Measurements from ENCODE around the gene C2orf78.
"Not testable (repeated sequence)": the region's sequence is repeated elsewhere in the genome, so short reads cannot be mapped to it uniquely, and the experiment has no call there.

Gene C2orf78

GRCh38 chr2:73783402-73783801 is 581 bp upstream of the C2orf78 start:
- DNase-seq: not testable (repeated sequence)

DNA sequence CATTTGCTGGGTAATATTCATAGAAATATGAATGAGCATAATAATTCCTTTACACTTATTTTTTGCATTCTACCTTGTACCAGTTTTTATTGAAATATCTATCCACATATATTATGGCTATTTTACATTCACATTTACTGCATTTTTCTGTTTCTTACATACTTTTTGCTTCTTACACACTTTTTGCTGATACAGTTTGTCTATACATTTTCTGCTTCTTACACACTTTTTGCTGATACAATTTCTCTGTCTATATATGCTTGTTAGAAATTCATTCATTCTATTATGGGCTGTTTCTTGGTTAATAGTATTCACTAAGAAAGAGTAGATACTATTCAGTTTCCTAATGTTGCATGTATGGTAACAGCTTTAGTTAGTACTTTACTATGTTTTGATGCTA is 27.9 kb downstream of the C2orf78 start:
- no peak for DNase-seq

- no peak for DNase-seq
These were observed 28.7 kb downstream of the C2orf78 start for GRCh38 chr2:73812635-73813034.

- no peak for DNase-seq
These were observed 34.3 kb downstream of the C2orf78 start for GRCh38 chr2:73818296-73818695.

DNA sequence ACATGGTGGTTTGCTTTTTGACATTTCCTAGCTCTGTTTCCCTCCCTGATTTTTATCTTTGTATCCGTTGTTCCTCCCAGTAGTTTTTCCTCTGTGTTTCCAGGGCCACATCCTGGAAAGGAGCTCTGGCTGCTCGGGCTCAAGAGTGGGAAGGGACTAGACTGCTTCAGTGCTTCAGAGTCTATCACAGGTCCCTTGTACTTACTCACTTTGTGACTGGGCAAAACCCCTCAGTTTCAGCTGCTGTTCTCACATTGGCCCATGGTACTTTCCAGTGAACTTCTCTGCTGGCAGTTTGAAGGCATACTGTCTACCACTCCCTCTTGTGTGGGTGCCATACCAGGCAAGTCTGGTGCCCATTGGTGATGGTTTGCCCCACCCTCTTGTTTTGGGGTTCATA is 37.2 kb downstream of the C2orf78 start:
- DNase-seq: no peak

- no peak for DNase-seq
These were observed 37.7 kb downstream of the C2orf78 start for GRCh38 chr2:73821669-73822068.

DNA sequence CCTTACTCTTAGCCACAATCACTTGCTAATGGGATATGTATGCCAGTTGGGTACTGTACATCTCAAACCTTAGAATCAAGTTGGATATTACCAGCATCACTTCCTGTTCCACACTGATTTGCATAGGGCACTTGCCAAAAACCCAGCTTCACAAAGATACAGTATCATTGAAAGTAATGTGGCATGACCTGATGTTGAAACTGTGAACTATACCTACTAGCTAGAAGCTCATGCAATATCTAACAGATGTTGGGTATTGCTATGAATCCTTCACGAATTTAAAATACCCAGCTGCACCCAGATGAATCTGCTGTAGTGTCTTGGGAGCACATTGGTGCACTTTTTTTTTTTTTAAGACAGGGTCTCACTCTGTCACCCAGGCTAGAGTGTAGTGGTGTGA is 38.3 kb downstream of the C2orf78 start:
- DNase-seq: no peak

DNA sequence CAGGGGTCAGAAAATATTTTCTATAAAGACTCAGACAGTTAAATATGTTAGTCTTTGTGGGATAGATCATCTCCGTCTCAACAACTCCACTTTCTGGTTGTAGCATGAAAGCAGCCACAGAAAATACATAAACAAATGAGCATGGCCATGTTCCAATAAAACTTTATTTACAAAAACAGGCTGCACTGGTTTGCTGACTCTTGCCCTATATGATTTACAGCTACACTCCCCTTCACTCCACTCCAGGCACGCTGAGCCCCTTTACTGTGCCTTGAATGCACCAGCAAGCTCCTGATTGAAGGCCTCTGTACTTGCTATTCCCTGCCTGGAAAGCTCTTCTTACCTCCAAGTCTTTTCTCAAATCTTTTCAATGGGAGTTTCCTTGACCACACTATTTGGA is 39.0 kb downstream of the C2orf78 start:
- no peak for DNase-seq

DNA sequence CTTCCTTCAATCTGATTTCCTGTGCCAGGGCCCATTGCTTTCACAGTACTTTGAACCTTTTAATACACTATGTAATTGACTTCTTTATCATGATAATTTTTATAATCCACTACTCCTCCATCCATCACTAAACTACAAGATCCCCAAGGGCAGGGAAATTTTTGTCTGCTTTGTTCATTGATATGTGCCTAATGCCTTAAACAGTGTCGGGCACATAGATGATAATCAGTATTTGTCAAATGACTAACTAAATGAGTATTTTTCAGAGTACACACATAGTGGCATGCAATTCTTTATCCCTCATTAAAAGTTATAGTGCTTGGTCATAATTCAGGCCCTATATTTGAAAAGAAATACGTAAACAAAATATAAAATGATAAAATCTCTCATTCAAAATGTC is 39.4 kb downstream of the C2orf78 start:
- DNase-seq: no peak

GRCh38 chr2:73823916-73824523 is 40.0 kb downstream of the C2orf78 start:
- peak; percentile 67 to 69 for DNase-seq

GRCh38 chr2:73825408-73825807 is 41.4 kb downstream of the C2orf78 start:
- DNase-seq: no peak

DNA sequence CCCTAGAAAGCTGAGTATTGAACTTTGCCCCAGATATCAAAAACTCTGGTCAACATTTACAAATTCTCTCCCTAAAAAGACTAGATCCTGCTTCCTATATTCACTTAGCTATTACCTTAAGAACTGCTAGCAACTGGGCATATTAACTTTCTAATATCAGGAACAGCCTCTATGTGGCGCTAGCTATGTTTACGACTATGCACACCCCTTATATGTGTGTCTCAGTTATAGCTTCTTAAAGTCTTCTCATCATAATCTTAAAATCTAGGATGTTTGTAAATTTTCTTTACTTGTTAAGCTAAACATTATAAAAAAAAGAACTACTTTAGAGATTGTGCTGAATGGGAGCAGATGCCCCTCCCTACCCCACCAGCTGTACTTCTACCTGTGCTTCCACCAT is 43.0 kb downstream of the C2orf78 start:
- DNase-seq: peak; percentile 66 to 82

DNA sequence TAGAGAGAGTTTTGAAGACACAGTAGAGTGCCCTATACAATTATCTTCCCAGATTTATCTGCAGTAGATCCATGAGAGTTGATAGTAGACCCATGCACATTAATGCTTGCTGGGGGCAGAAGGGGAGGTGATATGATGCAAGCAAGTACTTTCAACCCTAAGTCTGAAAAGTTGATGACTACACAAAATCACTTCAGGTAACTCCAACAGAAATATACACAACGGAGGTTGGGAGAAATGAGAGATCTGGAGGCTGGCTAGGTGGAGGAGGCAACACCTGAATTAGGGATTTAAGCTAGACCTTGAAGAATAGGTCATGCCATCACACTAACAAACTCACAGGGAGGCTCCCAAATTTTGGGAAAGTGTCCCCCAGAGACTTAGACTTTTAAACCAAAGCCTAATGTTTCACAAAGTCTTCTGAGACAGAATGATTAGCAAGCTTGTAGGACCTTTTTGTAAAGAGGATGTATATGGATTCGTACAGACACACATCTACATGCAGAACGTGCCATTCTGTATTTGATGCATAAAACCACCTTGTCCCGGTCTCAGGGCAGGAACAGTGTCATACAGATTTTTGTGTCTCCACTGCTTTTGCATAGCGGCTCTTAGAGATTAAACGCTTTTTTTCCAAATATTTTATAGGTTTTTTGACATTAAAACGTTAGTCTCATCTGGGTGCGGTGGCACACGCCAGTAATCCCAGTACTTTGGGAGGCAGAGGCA is 43.8 kb downstream of the C2orf78 start:
- no peak for DNase-seq

GRCh38 chr2:73828389-73828817 is 44.4 kb downstream of the C2orf78 start:
- DNase-seq: no peak

- DNase-seq: peak; percentile 91 to 93
These were observed 45.0 kb downstream of the C2orf78 start, which contains the start of gene STAMBP for GRCh38 chr2:73828818-73829570. TSS of gene STAMBP (plus strand) at chr2:73828961. CDS start at chr2:73830857, 1,896 bp downstream.

DNA sequence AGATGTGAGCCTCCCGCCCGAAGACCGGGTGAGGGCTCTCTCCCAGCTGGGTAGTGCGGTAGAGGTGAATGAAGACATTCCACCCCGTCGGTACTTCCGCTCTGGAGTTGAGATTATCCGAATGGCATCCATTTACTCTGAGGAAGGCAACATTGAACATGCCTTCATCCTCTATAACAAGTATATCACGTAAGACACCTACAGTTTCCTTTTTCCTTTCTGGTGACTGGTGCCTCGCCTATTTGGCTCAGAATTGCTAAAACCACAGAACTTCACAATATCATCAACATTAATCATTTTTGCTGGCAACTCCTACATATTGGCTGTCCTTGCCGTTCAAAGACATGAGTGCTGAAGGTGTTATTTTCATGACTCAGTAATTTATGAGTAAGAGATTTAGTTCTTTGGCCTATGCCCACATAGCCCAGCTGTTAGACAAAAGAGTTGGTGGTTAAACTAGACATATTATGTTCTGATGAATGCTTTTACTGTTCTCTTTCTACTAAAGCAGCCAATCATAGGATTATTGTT is 47.0 kb downstream of the C2orf78 start:
- no peak for DNase-seq

GRCh38 chr2:73832930-73833329 is 48.9 kb downstream of the C2orf78 start:
- DNase-seq: no peak

DNA sequence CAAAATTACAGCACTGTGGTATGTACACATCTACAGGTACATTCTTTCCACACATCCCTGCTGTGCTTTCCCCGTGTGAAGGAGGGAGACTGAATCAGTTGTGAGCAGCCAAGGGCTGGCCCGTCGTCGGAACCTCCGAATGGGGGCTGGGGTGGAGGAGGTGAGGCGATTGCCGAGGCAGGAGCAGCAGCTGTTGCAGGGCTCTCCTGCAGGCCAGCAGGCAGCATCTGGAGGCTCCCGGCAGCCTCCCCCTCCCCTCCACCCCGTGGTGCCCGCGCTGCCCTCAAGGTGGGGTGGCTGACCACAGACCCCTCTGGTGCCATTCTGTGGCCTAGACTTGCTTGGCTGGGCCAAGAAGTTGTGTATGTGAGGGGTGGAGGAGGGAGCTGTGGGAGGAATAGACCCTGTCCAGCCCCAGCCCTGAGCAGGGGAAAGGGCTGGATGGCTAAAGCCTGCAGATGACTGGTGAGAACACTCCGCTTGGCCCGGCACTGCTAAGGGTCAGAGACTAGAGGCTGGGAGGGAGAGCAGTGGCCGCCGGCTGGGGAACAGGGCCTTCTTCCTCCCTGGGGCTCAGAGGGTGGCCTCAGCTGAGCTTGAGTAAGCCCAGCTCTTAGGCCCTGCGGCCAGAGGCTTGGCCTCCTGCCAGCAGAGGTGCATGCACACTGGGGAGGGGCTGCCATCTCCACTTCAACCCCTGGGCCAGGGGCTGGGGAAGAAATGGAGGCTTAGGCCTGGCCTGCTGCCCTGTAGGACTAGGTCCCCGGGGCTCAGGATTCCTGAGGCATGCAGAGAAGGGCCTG is 52.4 kb downstream of the C2orf78 start:
- no peak for DNase-seq

DNA sequence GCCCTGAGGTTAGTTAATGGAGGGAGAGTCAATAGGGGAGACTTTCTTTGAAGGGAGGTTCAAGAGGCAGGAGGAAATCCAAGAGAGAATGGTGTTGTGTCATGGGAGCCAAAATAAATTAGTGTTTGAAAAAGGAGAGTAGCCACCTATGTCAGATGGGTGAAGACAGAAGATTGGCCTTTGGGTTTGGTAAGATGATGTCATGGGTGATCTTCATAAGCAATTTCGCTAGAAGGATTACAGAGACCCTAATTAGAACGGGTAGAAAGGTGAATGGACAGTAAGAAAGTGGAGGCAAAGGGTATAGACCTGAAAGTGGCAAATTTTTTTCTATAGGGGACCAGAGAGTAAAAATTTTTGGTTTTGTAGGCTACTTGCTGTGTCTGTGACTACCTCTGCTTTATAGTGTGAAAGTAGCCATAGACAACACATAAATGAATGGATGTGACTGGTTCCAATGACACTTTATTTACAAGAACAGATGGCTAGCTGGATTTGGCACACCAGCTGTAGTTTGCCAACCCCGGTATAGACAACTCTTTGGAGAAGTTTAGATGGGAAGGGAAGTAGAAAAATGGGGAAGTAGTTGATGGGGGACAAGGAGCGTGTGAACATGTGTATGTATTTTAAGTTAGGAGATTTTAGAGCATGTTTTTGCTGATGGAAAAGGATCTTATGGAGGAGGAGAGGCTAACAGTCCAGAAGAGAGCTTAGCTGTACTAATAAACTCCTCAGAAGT is 54.0 kb downstream of the C2orf78 start:
- DNase-seq: peak; percentile 53 to 66

DNA sequence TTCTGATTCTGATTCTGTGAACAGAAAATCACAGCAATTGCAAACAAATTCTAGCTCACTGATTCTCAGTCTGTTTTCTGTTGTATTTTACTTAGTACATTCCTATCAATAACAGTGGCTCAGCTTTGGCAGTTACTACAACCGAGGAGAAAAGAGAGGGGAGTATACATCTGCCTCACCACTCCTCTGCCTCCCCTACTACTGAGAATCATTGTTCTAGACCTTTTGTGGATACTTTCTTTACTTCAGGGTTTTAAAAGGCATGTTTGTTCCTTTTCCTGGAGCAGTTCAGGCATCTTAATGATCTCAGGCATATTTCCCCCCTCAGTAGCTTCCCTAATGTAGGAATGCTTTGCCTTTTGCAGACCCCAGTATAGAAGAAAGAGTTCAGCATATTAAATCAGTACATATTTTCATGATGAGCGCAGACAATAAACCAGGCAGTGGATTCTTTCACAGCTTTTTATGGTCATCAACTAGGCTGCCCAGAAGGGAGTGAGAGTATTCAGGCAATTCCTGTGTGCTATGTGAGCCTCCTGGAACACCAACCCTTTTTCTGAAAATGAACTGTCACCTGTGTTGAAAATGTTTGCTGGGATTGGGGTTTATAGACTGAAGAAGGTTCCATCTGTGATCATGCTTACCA is 55.0 kb downstream of the C2orf78 start:
- no peak for DNase-seq

- DNase-seq: no peak
These were observed 55.8 kb downstream of the C2orf78 start for GRCh38 chr2:73839653-73840411.

Data from AML-193 (cell line).